Measurements from ENCODE around the gene ZMAT5.

ZMAT5 gene

DNA sequence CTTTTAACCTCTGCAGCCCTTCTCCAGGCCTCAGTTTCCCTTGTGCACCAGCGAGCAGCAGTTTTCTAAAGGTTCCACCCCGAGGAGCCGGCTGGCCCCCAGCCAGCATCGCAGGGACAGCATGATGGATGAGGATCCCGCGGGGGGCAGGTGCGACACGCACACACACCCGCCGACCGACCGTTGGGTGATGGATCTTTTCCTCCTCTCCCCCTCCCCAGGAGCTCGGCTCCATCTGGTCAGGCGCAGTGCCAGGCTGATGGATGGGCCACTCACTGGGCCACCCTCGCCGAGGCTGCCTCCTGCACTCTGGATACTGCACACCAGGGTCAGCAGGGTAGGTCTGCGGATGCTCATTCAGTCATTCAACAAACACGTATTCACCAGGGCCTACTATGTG lies 59.8 kb downstream of the ZMAT5 start:
- Histone ChIP-seq H3K4me1 (ENCODE audit: low read length) (no peaks in the 10 kb centered on the region), H3K79me2 (ENCODE audit: low read length) (no peaks in the 10 kb centered on the region), H3K27me3 (replicated peaks; ENCODE audit: insufficient read depth, low read length) (no peaks in the 10 kb centered on the region; the same call in 1 of the 2 replicates), H2AFZ (ENCODE audit: low read length) (no peak overlapping the region), H3K9me3 (replicated peaks; ENCODE audit: insufficient read depth, low read length) (no peaks in the 10 kb centered on the region), H3K27ac (ENCODE audit: low read length) (no peak overlapping the region), H3F3A (ENCODE audit: insufficient read depth, low read length) (no peaks in the 10 kb centered on the region), H3K4me3 (ENCODE audit: low read length) (no peak overlapping the region), H4K20me1 (ENCODE audit: insufficient read depth, low read length) (no peaks in the 10 kb centered on the region), H3K9ac (ENCODE audit: low read length) (no peak overlapping the region), H3K36me3 (replicated peaks; ENCODE audit: insufficient read depth, low read length) (no peaks in the 10 kb centered on the region), H3K4me2 (ENCODE audit: low read depth, low read length) (no peak overlapping the region), H3K9me2 (replicated peaks; ENCODE audit: insufficient read depth, low read length) (no peaks in the 10 kb centered on the region)
- TF ChIP-seq EZH2phosphoT487 (IDR thresholded peaks at IDR 0.05; ENCODE audit: low read length): no peak
- no peak for TF ChIP-seq EZH2 (optimal IDR thresholded peaks at IDR 0.05; ENCODE audit: low read depth, low read length)
- TF ChIP-seq, protein P1, sequence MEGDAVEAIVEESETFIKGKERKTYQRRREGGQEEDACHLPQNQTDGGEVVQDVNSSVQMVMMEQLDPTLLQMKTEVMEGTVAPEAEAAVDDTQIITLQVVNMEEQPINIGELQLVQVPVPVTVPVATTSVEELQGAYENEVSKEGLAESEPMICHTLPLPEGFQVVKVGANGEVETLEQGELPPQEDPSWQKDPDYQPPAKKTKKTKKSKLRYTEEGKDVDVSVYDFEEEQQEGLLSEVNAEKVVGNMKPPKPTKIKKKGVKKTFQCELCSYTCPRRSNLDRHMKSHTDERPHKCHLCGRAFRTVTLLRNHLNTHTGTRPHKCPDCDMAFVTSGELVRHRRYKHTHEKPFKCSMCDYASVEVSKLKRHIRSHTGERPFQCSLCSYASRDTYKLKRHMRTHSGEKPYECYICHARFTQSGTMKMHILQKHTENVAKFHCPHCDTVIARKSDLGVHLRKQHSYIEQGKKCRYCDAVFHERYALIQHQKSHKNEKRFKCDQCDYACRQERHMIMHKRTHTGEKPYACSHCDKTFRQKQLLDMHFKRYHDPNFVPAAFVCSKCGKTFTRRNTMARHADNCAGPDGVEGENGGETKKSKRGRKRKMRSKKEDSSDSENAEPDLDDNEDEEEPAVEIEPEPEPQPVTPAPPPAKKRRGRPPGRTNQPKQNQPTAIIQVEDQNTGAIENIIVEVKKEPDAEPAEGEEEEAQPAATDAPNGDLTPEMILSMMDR (IDR thresholded peaks at IDR 0.05; ENCODE audit: low read length): no peak
- no peak for DNase-seq

- Histone ChIP-seq H3K27me3 (replicated peaks; ENCODE audit: insufficient read depth, low read length) (no peaks in the 10 kb centered on the region), H3K79me2 (ENCODE audit: low read length) (no peaks in the 10 kb centered on the region), H2AFZ (ENCODE audit: low read length) (no peak overlapping the region), H3K9me2 (replicated peaks; ENCODE audit: insufficient read depth, low read length) (no peaks in the 10 kb centered on the region), H4K20me1 (ENCODE audit: insufficient read depth, low read length) (no peaks in the 10 kb centered on the region), H3K36me3 (replicated peaks; ENCODE audit: insufficient read depth, low read length) (no peaks in the 10 kb centered on the region), H3K9me3 (replicated peaks; ENCODE audit: insufficient read depth, low read length) (no peaks in the 10 kb centered on the region), H3K4me3 (ENCODE audit: low read length) (no peak overlapping the region), H3K4me2 (ENCODE audit: low read depth, low read length) (no peak overlapping the region), H3K27ac (ENCODE audit: low read length) (no peak overlapping the region), H3K4me1 (ENCODE audit: low read length) (no peaks in the 10 kb centered on the region), H3F3A (ENCODE audit: insufficient read depth, low read length) (no peaks in the 10 kb centered on the region), H3K9ac (ENCODE audit: low read length) (no peak overlapping the region)
- no peak for TF ChIP-seq EZH2phosphoT487 (IDR thresholded peaks at IDR 0.05; ENCODE audit: low read length)
- TF ChIP-seq EZH2 (optimal IDR thresholded peaks at IDR 0.05; ENCODE audit: low read depth, low read length): no peak
- TF ChIP-seq, protein P1 (IDR thresholded peaks at IDR 0.05; ENCODE audit: low read length): no peak
- no peak for DNase-seq
Measured at GRCh38 chr22:29706486-29706885, 60.3 kb downstream of the ZMAT5 start.

GRCh38 chr22:29705651-29706050 lies 61.2 kb downstream of the ZMAT5 start:
- H3K9ac ChIP-seq (ENCODE audit: low read length): no peak overlapping the region
- no peak overlapping the region for H3K4me3 ChIP-seq (ENCODE audit: low read length)
- no peaks in the 10 kb centered on the region for H3K9me3 ChIP-seq (replicated peaks; ENCODE audit: insufficient read depth, low read length)
- no peak for DNase-seq
- H4K20me1 ChIP-seq (ENCODE audit: insufficient read depth, low read length): no peaks in the 10 kb centered on the region
- no peaks in the 10 kb centered on the region for H3K9me2 ChIP-seq (replicated peaks; ENCODE audit: insufficient read depth, low read length)
- H3K79me2 ChIP-seq (ENCODE audit: low read length): no peaks in the 10 kb centered on the region
- no peaks in the 10 kb centered on the region for H3K4me1 ChIP-seq (ENCODE audit: low read length)
- H3K27me3 ChIP-seq (replicated peaks; ENCODE audit: insufficient read depth, low read length): no peaks in the 10 kb centered on the region
- H2AFZ ChIP-seq (ENCODE audit: low read length): no peak overlapping the region
- H3K4me2 ChIP-seq (ENCODE audit: low read depth, low read length): no peak overlapping the region
- H3F3A ChIP-seq (ENCODE audit: insufficient read depth, low read length): no peaks in the 10 kb centered on the region
- TF ChIP-seq EZH2 (optimal IDR thresholded peaks at IDR 0.05; ENCODE audit: low read depth, low read length): no peak
- TF ChIP-seq EZH2phosphoT487 (IDR thresholded peaks at IDR 0.05; ENCODE audit: low read length): no peak
- TF ChIP-seq, protein P1 (IDR thresholded peaks at IDR 0.05; ENCODE audit: low read length): no peak
- no peaks in the 10 kb centered on the region for H3K36me3 ChIP-seq (replicated peaks; ENCODE audit: insufficient read depth, low read length)
- H3K27ac ChIP-seq (ENCODE audit: low read length): no peak overlapping the region

Measured in MM.1S (cell line).